ENCODE results near the gene CPN2. TPM values are rescaled to one million over a fixed set of nuclear protein-coding genes. Genes with fewer than 3 reads are reported as not detected.

Gene CPN2
- total RNA-seq, 1 donor from 2014 or later = 0.16 TPM

DNA sequence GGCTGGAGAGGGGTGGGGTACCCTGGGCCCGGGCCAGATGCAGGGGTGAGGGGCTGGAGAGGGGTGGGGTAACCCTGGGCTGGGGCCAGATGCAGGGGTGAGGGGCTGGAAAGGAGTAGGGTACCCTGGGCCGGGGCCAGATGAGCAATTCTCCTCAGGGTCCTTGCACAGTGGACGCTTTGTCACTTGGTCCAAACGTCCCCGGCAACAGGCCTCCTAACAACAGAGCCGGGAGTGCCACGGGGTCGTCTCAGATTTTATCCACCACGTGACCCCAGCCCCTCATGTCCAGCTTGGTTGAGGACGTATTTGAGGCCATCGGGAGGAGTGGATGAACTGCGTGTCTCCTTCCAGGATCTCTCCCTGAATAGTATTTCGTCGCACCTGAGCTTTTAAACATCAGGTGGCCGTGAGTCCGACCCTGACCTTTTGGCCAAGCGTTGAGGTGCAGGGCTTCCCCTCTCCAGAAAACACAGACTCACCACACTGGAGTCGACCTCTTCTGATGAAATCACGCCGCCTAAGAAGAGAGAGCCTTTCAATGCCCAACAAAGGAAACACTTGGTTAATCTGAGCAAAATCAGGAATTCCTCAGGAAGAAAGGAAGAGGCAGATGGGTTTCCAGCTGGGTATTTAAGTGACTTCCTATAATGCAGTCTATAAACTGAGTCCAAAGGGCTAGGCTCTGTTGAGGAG is 31.2 kb upstream of the CPN2 start:
- peak; percentile 77 for DNase-seq (ENCODE audit: low spot score)

DNA sequence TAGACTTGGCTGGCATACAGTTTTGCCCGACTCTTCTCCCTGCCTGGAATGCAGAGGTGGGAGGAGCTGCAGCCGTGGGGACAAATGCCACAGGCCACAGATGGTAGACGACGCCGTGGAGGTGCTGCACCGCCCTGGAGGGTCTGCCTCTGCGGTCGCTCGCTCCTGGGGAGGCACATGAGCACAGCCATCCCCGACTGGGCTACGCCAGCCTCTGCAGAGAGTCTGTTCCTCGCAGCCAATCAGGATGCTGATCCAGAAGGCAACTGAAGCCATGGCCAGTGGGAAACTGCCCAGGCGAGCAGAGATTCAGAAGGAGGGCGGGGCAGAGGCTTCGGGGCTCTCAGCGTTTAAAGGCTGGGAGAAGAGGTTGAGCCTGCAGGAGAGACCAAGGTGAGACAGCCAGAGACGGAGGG is 30.3 kb upstream of the CPN2 start:
- DNase-seq (ENCODE audit: low spot score) = peak; percentile 80

DNA sequence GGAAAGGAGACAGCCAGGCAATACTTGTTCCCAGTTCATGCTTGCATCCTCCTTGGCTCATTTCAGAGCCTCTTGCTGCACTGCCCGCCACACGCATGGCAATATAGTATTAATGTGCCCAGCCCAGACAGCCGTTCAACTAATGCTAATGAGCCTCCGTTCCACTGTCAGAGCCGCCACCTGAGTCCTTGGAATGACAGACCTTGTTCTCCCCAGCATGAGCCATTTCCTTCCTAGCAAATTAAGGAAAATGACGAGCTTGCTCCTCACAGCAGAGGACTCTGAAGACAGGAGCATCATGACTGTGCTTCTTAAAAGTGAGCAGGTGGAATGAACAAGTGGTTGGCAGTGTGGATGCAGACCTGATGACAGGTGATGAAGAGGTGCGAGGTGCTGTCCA is 29.2 kb upstream of the CPN2 start:
- DNase-seq (ENCODE audit: low spot score) = peak; percentile 67

DNA sequence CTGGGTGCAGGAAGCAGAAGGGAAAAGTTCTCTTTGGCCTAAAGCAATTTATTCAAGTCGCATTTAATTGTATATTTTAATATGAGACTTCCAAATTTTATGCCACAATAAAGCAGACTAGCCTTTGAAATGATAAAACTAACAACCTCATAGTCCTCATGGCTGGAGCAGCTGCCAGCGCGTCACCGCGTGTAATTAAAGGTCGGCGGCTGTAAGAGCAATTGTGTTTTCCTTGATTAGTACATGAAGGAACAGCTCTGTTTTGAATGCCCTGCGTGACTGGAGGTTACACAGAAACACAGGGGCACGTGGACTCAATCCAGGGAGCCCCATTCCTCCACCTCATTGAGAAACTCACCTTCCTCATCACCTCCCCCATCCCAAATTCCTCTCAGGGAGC is 28.5 kb upstream of the CPN2 start:
- DNase-seq (ENCODE audit: low spot score) = peak; percentile 62

DNA sequence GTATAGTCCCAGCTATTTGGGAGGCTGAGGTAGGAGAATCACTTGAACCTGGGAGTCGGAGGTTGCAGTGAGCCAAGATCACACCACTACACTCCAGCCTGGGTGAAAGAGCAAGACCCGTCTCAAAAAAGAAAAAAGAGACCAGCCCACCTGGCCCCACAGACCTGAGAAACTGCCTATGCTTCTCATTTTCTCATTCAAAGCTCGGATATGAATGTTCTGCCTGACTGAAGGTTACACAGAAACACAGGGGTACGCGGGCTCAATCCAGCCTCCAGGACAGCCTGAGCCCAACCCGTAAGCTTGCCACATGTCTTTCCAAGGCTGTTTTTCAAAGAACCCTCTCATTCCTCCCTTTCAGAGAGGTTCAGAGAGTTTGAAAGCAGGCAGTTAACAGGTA is 28.1 kb upstream of the CPN2 start:
- peak; percentile 20 for DNase-seq (ENCODE audit: low spot score)

DNA sequence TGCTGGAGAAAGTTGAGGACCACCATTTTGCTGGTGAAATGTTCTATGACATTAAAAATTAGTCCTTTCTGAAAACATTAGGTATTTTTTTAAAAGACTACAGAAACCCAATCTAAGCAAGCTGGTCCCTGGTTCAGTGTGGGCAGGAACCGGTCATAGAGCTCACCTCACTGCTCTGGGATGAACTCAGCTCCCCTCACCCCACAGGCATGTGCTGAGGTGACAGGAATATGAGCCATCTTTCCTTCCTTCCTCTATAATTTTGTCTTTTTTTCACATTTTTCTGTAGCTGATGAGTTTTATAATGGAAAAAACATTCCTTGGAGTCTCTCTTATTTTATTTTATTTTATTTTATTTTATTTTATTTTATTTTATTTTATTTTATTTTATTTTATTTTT is 26.6 kb upstream of the CPN2 start:
- DNase-seq (ENCODE audit: low spot score) = no peak

DNA sequence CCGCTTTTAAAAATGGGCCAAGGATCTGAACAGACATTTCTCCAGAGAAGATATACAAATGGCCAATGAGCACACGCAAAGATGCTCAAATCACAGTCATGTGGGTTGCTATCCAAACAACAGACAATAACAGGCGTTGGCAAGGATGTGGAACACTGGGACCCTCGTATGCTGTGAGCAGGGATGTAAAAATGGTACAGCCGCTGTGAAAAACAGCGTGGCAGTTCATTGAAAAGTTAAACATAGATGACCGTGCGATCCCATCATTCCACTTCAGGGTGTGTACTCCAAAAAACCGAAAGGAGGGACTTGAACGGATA is 25.1 kb upstream of the CPN2 start:
- DNase-seq (ENCODE audit: low spot score) = no peak

DNA sequence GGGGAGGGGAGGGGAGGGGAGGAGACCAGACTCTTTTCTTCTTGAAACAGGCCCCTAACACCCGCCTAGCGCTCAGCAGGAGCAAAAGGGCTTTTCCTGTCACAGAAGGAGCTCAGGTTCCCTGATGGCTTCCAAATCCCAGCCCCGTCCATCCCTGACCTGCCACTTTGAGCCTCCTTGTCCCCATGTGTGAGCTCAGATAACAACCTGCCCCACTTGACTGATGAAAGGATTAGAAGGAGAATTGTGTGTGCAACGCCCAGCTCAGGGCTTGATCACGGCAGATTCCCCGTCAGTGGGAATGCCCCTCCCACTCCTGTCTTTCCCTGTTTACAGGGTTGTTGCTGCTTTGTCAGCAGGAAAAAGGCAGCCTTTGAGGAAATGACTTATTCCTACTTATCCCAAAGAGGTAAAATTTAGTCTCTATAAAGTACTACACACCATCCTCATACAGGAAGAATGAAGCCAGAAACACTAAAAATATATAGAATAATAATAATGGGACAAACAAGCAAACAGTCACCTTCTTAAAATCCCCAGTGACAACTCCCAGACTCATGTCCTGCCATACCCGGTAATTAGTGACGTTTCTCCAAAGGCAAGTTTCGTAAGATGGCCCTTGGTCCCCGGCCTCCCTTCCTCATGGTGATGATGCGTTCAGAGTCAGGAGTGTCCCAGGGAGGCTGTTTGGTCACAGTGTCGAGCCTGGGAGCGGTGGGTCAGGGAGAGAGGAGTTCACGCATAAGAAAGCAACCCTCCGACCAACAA is 24.5 kb upstream of the CPN2 start:
- DNase-seq (ENCODE audit: low spot score) = no peak

DNA sequence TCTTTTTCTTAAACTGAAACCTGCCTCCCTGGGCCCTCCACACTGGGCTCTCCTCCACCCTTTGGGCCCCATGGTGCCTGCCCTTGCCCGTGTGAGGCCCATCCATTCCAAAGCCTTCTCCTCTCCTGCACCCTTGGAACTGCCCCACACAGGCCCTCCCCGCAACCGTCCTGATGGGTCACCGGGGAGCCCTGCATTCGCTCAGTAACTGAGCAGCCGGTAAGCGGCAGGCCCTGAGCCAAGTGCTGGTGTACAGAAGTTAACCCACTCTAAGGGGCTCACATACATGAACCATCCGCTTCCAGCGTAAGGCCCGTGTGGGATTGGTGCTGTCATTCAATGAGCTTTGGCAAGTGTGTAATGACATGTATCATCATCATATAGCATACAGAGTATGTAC is 23.8 kb upstream of the CPN2 start:
- DNase-seq (ENCODE audit: low spot score) = no peak

DNA sequence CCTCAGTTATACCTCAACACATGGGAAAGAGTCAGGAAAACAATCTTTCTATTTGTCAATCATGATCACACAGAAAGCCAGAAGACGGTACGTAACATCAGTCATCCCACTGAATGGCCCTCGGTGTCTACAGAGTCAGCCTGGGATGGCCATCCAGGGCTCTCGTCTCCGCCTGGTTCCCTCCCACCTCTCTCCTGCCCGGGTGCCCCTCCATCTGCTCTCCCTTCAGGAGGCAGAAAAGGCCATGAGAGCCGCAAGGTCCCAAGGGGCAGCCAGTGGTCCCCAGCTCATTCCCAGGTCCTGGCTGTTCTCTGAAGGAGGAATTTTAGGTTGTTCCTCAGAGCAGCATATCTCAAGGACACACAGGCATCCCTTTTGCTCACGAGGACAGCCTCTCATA is 22.8 kb upstream of the CPN2 start:
- DNase-seq (ENCODE audit: low spot score) = no peak

DNA sequence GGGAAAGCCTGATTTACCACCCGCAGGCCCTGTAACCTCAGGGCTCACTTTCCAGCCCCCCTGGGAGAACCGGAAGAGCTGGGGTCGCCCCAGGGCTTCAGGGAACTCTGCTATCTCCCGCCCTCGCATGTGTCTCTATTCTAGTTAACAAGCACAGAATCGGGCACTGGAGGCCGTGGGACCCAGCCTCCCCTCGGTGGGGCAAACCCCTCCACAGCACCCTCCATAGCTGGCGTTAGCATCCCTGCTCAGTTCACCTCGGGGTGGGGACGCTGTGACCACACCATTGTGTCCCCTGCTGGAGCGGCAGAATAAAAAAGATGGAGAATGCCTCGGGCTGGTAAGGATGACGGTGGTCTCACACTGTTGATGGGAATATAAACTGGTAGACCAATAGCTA is 21.9 kb upstream of the CPN2 start:
- DNase-seq (ENCODE audit: low spot score) = no peak

DNA sequence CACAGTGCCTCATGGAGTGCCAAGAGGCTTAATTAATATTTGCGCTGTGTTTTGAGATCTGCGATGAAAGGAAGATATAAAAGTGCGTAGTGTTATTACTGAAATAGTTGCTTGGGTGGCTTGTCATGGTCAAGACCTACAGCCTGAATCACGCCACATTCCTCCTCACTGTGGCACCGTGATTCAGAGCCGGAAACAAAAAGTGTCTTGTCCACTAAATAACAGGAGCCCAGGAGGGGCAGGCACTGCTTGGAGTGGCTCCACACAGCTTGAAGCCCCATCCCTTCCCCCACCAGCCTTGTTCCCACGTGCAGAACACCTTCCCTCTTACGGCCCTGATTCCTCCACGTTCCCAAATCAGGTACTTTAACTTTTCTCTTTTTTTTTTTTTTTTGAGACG is 19.6 kb upstream of the CPN2 start:
- no peak for DNase-seq (ENCODE audit: low spot score)

DNA sequence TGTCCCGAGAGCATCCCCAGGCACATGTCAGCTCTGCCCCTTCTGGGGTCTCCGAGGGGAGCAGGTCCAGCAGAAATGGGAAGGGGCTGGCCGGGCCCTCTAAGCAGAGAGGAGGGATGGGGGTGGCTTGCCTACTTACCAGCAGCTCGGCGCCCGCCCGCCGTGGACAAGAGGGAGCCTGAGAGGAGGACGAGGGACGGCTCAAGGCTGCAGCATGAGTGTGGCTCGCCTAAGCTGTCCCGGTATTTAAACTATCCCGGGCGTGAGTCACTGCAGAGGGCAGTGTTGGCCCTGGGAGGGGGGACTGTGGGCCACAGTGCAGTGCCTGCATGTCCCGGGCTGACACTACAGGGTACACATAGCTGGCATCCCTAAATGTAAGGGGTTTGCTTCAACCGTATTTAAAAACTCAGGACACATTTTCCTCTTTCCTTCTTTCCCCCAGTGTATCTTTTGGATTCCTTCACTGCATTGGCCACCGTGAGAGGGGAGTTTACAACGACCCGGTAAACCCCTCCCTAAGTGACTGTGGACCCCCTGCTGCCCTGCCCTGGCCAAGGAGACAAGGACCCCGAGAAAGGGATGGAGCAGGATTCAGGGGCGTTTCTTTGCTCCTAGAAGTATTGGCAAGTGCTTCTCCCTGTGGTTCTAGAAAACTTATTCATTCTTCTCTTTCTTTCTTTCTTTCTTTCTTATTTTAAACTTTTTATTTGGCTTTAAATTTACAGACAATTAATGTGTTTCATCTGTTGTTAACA is 18.6 kb upstream of the CPN2 start, which contains the start of gene LRRC15:
LRRC15 (minus strand) TSS at position 222 of the 758 bp plus-strand sequence. CDS start 8,700 bp downstream, outside the sequence.
- DNase-seq (ENCODE audit: low spot score) = no peak

DNA sequence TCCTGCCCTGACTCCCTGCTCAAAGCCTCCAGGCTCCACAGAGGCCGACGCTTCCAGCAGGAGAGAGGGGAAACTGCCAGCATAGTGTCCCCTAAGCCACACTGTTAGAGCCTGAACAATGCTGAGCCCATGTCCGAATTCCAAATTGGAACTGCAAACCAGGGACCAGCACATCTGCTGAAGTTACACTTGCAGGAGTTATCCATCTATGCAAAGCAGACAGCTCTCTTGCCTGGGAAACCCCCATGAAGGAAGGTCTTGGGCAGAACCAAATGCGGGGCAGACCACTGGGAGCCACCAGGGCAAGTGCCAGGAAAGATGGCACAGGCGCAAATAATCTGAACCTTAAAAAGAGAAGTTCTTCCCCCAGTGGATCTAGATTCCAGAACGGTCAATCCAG is 17.8 kb upstream of the CPN2 start:
- DNase-seq (ENCODE audit: low spot score) = no peak

DNA sequence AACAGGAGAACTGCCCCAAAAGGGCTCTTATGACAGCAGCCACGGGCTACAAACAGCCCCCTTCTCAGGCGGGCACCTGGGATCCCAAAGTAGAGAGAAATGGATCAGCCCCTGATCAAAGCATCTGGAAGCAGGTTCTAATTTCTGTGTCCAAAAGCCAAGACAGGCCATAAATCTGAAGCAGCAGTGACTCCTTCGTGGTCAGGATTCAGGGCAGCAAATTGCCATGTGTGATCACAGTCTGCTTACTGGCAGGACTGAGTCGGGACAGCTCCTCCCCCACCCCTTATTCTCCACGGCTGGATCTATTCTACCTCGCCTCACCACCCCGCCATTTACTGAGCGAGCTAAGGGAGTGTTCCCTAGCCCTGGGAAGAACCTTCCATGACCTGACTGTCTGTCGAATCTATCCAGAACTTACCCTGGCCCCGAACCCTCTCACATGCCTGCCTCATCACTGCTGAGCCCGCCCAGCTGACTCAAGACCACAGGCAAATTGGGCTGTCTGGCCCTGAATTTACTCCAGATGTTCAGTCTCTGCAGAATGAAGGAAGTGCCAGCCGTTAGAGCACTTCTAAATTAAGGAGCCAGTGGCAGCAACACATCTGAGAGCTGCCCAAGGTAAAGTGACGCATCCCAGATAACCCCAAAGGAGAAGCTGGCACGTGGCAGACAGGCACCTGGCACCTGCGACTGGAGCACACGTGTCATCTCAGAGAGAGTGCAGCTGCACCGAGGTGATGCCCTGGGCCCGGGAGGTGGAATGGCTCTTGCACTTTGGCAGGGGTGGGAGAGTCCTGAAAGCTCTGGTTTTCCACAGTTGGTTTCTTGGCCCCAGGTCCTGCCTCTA is 17.1 kb upstream of the CPN2 start:
- no peak for DNase-seq (ENCODE audit: low spot score)

DNA sequence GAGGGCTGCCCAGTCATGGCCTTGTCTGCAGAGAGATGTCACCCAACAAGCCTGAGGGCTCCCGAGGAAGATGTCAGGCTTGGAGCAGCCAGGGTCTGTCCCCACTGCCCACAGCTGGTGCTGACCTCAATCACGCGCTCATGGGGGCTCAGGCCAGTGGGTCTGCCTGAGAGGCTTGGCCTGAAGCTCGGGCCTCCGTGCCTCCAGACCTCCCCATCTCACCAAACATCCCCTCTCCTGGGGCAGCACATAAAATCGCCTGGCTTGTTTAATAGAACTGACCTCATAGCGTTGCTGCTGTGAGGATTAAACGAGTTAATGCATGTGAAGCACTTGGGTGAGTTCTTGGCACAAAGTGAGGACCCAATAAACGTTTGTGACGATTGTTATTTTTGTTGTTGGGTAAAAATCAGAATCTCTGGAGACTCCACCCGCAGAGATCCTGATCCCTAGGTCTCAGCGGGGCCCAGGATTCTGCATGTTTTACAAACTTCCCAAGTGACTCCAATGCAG is 14.9 kb upstream of the CPN2 start:
- DNase-seq (ENCODE audit: low spot score) = no peak

DNA sequence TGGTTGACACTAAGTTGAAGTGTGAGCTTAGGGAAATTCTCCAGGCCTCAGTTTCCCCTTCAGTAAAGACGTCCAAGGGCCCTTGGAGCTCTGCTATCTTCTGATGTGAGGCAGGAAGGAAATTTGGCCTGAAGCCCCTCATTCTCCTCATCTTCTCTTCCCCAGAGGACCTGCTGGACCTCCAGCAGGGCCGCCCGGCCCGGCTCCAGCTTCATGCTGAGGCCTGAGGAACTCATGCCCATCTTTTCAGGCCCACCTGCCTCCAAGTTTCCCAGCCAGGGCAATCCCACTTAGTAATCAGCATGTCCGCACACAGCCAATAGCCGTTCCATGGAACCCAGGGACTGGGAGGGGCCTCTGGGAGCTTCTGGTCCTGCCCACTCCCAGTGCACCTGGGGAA is 14.4 kb upstream of the CPN2 start:
- DNase-seq (ENCODE audit: low spot score) = no peak

DNA sequence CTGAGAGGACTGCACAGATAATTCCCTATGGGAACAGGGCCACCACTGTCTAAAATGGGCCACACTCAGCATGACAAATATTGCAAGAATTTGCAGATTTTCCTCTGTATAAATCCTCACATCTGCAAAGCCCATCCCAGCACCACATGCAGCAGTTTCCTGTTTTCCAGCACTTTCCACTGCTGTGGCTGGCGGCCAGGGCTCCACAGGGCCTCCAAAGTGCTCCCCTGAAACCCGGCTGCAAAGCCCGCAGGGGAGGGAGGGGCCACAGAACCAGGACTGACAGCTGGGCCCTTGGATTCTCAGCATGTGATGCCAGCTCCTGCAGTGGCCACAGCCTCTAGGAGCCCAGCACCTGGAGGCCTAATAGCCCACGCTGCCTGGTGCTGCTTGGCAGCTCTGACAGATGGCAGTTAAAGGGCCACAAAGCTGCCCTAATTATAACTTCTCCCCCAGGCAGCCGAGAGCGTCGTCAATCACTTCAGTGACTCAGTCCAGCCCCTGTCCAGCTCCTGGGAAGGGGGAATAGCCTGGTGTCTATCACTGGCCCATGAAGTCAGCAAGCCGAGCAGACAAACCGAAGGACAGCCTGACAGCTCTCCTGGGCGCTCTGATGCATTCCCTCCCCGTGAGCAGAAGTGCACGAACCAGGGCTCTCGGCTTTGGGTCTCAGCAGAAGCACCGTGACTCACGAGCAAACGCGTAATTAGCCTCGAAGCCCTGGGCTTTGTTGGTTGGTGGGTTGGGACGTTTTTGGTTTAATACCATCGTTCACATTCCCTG is 13.7 kb upstream of the CPN2 start:
- no peak for DNase-seq (ENCODE audit: low spot score)

DNA sequence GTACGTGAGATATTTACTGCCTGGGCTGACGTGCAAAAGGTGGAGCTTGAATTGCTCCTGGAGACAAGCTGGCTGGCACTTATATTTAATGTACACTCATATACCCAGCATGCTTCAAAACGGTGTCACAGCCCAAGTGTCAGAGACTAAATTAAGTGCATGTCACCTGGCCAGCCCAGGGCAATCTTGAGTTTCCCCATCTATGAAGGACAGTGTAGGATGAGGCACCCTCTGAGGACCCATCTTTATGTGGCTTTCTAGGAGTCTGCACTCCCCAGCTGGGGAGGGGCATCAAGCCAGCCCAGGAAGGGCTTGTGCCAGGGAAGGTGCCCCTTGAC is 13.2 kb upstream of the CPN2 start:
- no peak for DNase-seq (ENCODE audit: low spot score)

DNA sequence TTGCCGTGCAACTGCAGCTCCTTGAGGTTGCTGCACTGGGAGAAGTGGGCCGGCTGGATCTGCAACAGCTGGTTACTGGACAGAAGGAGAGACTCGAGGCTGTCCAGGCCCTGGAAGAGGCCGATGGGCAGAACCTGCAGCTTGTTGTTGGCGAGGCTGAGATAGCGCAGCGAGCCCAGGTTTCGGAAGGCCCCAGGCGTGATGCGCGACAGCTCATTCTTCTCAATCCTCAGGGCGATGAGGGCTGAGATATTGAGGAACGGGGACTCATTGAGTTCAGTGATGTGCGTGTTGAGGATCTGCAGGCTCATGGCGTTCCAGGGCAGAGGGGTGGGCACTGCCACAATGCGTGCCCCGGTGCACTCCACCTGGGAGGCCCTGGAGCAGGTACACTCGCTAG is 9.4 kb upstream of the CPN2 start:
- DNase-seq (ENCODE audit: low spot score) = no peak

DNA sequence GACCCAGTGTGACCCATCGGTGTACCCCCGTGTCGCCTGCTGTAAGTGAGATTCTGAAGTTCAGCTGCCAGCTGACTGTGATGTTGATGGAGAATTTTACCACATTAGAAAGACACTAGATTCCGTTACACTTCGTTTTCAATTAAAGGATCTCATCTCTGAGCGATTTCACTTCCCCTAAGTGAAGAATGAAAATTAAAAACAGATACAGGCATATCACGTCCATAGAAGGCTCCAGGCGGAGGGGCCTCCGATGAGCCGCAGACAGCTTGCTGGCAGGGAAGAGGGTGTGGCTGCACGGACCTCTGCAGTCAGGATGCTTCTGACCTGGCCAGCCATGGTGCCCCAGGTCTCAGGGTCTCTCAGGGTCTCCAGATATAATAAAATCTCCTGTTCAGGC is 6.6 kb upstream of the CPN2 start:
- DNase-seq (ENCODE audit: low spot score) = no peak
